Neural crest cell (in vitro differentiated cells): Measurements from ENCODE around the gene HLA-C. TPM values are rescaled to one million over a fixed set of nuclear protein-coding genes. Genes with fewer than 3 reads are reported as not detected.
"Not testable (repeated sequence)": the region's sequence is repeated elsewhere in the genome, so short reads cannot be mapped to it uniquely, and the experiment has no call there.

Experiments used
- DNase-seq: peaks from one replicate; pipeline ENCODE4 v3.0.0; 2021; ENCODE audit warnings: low read depth, mixed read lengths, low spot score
- H3K27ac Mint-ChIP-seq: one replicate; pipeline ENCODE4 v1.8.0; 2021; ENCODE audit warnings: mild to moderate bottlenecking, mixed read lengths; ENCODE audit not compliant: unreplicated experiment
- H3K27me3 Mint-ChIP-seq: 2 replicates; pipeline ENCODE4 v1.8.0; 2021; ENCODE audit warnings: low read depth, mild to moderate bottlenecking, mixed read lengths
- H3K36me3 Mint-ChIP-seq: 2 replicates; pipeline ENCODE4 v1.8.0; 2021; ENCODE audit warnings: low read depth, mild to moderate bottlenecking, mixed read lengths
- H3K4me1 Mint-ChIP-seq: 2 replicates; pipeline ENCODE4 v1.8.0; 2021; ENCODE audit warnings: mixed read lengths
- H3K4me3 Mint-ChIP-seq: one replicate; pipeline ENCODE4 v1.8.0; 2021; ENCODE audit warnings: mild to moderate bottlenecking, mixed read lengths
- H3K9me3 Mint-ChIP-seq: 2 replicates; pipeline ENCODE4 v1.8.0; 2021; ENCODE audit warnings: mixed read lengths
- CTCF ChIP-seq: fragments of 200-600 bp; sonication (generic); conservative IDR thresholded peaks from 2 replicates; pipeline ENCODE4 v1.5.0; 2021; ENCODE audit warnings: antibody characterized with exemption, mild to moderate bottlenecking
- total RNA-seq: library from RNA; stranded (reverse); gene quantifications from 2 replicates; pipeline ENCODE4 v1.2.1, GENCODE V29; 2021

HLA-C gene
- total RNA-seq, 1 donor from 2014 or later = 72.4 TPM

- no peak for DNase-seq
- H3K4me1 Mint-ChIP-seq = no peaks in the 10 kb centered on the region
- no peak for TF ChIP-seq CTCF
- no peak overlapping the region for H3K4me3 Mint-ChIP-seq
- peaks cover 11% of the 10 kb centered on the region for H3K36me3 Mint-ChIP-seq
- peaks cover 12% of the 10 kb centered on the region for H3K9me3 Mint-ChIP-seq
- H3K27me3 Mint-ChIP-seq = peaks cover 37% of the 10 kb centered on the region
- H3K27ac Mint-ChIP-seq = no peak overlapping the region
Observed at GRCh38 chr6:31247813-31248212, 24.1 kb downstream of the HLA-C start.

GRCh38 chr6:31246051-31246521, 25.8 kb downstream of the HLA-C start:
- Mint-ChIP-seq H3K4me3 (no peak overlapping the region), H3K27me3 (peaks cover 39% of the 10 kb centered on the region), H3K9me3 (peaks cover 12% of the 10 kb centered on the region), H3K27ac (no peak overlapping the region), H3K36me3 (peaks cover 11% of the 10 kb centered on the region), H3K4me1 (no peaks in the 10 kb centered on the region)
- no peak for TF ChIP-seq CTCF
- no peak for DNase-seq

GRCh38 chr6:31243508-31243907, 28.4 kb downstream of the HLA-C start:
- no peak for DNase-seq
- no peak for TF ChIP-seq CTCF
- peaks cover 29% of the 10 kb centered on the region for H3K27me3 Mint-ChIP-seq
- H3K4me3 Mint-ChIP-seq = no peak overlapping the region
- no peak overlapping the region for H3K27ac Mint-ChIP-seq
- peaks cover 7% of the 10 kb centered on the region for H3K36me3 Mint-ChIP-seq
- peaks cover 5% of the 10 kb centered on the region for H3K9me3 Mint-ChIP-seq
- H3K4me1 Mint-ChIP-seq = no peaks in the 10 kb centered on the region

GRCh38 chr6:31239854-31240253, 32.0 kb downstream of the HLA-C start:
- no peak for DNase-seq
- no peaks in the 10 kb centered on the region for H3K9me3 Mint-ChIP-seq
- peaks cover 26% of the 10 kb centered on the region for H3K27me3 Mint-ChIP-seq
- TF ChIP-seq CTCF = no peak
- H3K4me1 Mint-ChIP-seq = no peaks in the 10 kb centered on the region
- H3K4me3 Mint-ChIP-seq = no peak overlapping the region
- H3K27ac Mint-ChIP-seq = no peak overlapping the region
- H3K36me3 Mint-ChIP-seq = no peaks in the 10 kb centered on the region

- H3K36me3 Mint-ChIP-seq, H3K9me3 Mint-ChIP-seq, H3K27ac Mint-ChIP-seq, DNase-seq, H3K4me3 Mint-ChIP-seq, H3K4me1 Mint-ChIP-seq: not testable (repeated sequence)
- peaks cover 40% of the 10 kb centered on the region for H3K27me3 Mint-ChIP-seq
Observed at GRCh38 chr6:31234101-31234500, 37.8 kb downstream of the HLA-C start.

GRCh38 chr6:31228476-31228875, 43.4 kb downstream of the HLA-C start:
- Mint-ChIP-seq H3K4me3 (no peak overlapping the region), H3K36me3 (no peaks in the 10 kb centered on the region), H3K4me1 (no peaks in the 10 kb centered on the region), H3K27me3 (peaks cover 19% of the 10 kb centered on the region), H3K9me3 (no peaks in the 10 kb centered on the region), H3K27ac (no peak overlapping the region)
- DNase-seq = no peak
- TF ChIP-seq CTCF = no peak
